ENCODE measurements around the gene NOXRED1.
A peak's percentile ranks its signal among the peaks of the same experiment; 100 is the strongest.

NOXRED1 gene

GRCh38 chr14:77376771-77377501 lies 46.4 kb downstream of the NOXRED1 start, which contains the start of the genes SAMD15 and TMED8:
Gene SAMD15 (plus strand): TSS chr14:77377379. CDS start chr14:77377419, 40 bp downstream.
Gene TMED8 (minus strand): TSS chr14:77377094. CDS start chr14:77377053, 41 bp downstream.
- TF ChIP-seq GATA1 (IDR thresholded peaks at IDR 0.05; ENCODE audit: low read depth, low read length) (no peak), POLR2A (IDR thresholded peaks at IDR 0.05; ENCODE audit: low read length) (peak; percentile 49)
- peak; percentile 88 to 92 for DNase-seq

- TF ChIP-seq POLR2A (IDR thresholded peaks at IDR 0.05; ENCODE audit: low read length) (no peak), GATA1 (IDR thresholded peaks at IDR 0.05; ENCODE audit: low read depth, low read length) (no peak)
- peak; percentile 49 to 63 for DNase-seq
Observed at GRCh38 chr14:77375973-77376770, 47.2 kb downstream of the NOXRED1 start.

- DNase-seq: no peak
- no peak for TF ChIP-seq POLR2A (IDR thresholded peaks at IDR 0.05; ENCODE audit: low read length)
- TF ChIP-seq GATA1 (IDR thresholded peaks at IDR 0.05; ENCODE audit: low read depth, low read length): no peak
Observed at GRCh38 chr14:77375164-77375950, 48.0 kb downstream of the NOXRED1 start.

GRCh38 chr14:77372304-77372841 lies 51.0 kb downstream of the NOXRED1 start:
- no peak for DNase-seq
- TF ChIP-seq GATA1 (IDR thresholded peaks at IDR 0.05; ENCODE audit: low read depth, low read length): no peak
- no peak for TF ChIP-seq POLR2A (IDR thresholded peaks at IDR 0.05; ENCODE audit: low read length)

- TF ChIP-seq GATA1 (IDR thresholded peaks at IDR 0.05; ENCODE audit: low read depth, low read length): no peak
- no peak for TF ChIP-seq POLR2A (IDR thresholded peaks at IDR 0.05; ENCODE audit: low read length)
- no peak for DNase-seq
Observed at GRCh38 chr14:77369285-77369684, 54.0 kb downstream of the NOXRED1 start.

GRCh38 chr14:77364146-77364545 lies 59.2 kb downstream of the NOXRED1 start:
- TF ChIP-seq GATA1 (IDR thresholded peaks at IDR 0.05; ENCODE audit: low read depth, low read length) (no peak), POLR2A (IDR thresholded peaks at IDR 0.05; ENCODE audit: low read length) (no peak)
- no peak for DNase-seq

GRCh38 chr14:77359626-77360025 lies 63.7 kb downstream of the NOXRED1 start:
- DNase-seq: no peak
- TF ChIP-seq POLR2A (IDR thresholded peaks at IDR 0.05; ENCODE audit: low read length) (no peak), GATA1 (IDR thresholded peaks at IDR 0.05; ENCODE audit: low read depth, low read length) (no peak)

- TF ChIP-seq POLR2A (IDR thresholded peaks at IDR 0.05; ENCODE audit: low read length) (no peak), GATA1 (IDR thresholded peaks at IDR 0.05; ENCODE audit: low read depth, low read length) (no peak)
- no peak for DNase-seq
Observed at GRCh38 chr14:77356899-77357298, 66.4 kb downstream of the NOXRED1 start.

- DNase-seq: no peak
- TF ChIP-seq POLR2A (IDR thresholded peaks at IDR 0.05; ENCODE audit: low read length) (no peak), GATA1 (IDR thresholded peaks at IDR 0.05; ENCODE audit: low read depth, low read length) (no peak)
Observed at GRCh38 chr14:77355811-77356210, 67.5 kb downstream of the NOXRED1 start.

GRCh38 chr14:77353469-77354141 lies 69.7 kb downstream of the NOXRED1 start:
- TF ChIP-seq GATA1 (IDR thresholded peaks at IDR 0.05; ENCODE audit: low read depth, low read length) (no peak), POLR2A (IDR thresholded peaks at IDR 0.05; ENCODE audit: low read length) (no peak)
- DNase-seq: no peak

- no peak for TF ChIP-seq POLR2A (IDR thresholded peaks at IDR 0.05; ENCODE audit: low read length)
- no peak for TF ChIP-seq GATA1 (IDR thresholded peaks at IDR 0.05; ENCODE audit: low read depth, low read length)
- no peak for DNase-seq
Observed at GRCh38 chr14:77347751-77348150, 75.6 kb downstream of the NOXRED1 start.

GRCh38 chr14:77346495-77346894 lies 76.8 kb downstream of the NOXRED1 start:
- TF ChIP-seq POLR2A (IDR thresholded peaks at IDR 0.05; ENCODE audit: low read length) (no peak), GATA1 (IDR thresholded peaks at IDR 0.05; ENCODE audit: low read depth, low read length) (no peak)
- DNase-seq: no peak
